ENCODE results near the gene MAPK8IP3.

The MAPK8IP3 gene

GRCh38 chr16:1667271-1667670 lies 38.7 kb upstream of the MAPK8IP3 start:
- H3K36me3 ChIP-seq (replicated peaks; ENCODE audit: low read depth, low read length): peaks cover 57% of the 10 kb centered on the region
- no peaks in the 10 kb centered on the region for H3K27me3 ChIP-seq (ENCODE audit: low read depth, low read length)
- no peaks in the 10 kb centered on the region for H4K20me1 ChIP-seq (ENCODE audit: insufficient read depth, low read length)
- H3K4me2 ChIP-seq (ENCODE audit: low read length): no peak overlapping the region
- no peak overlapping the region for H3K4me3 ChIP-seq (ENCODE audit: low read length)
- H3K79me2 ChIP-seq (ENCODE audit: low read length): no peaks in the 10 kb centered on the region
- no peak overlapping the region for H2AFZ ChIP-seq (ENCODE audit: low read depth, low read length)
- no peak overlapping the region for H3K27ac ChIP-seq (ENCODE audit: low read length)
- TF ChIP-seq, protein P1, sequence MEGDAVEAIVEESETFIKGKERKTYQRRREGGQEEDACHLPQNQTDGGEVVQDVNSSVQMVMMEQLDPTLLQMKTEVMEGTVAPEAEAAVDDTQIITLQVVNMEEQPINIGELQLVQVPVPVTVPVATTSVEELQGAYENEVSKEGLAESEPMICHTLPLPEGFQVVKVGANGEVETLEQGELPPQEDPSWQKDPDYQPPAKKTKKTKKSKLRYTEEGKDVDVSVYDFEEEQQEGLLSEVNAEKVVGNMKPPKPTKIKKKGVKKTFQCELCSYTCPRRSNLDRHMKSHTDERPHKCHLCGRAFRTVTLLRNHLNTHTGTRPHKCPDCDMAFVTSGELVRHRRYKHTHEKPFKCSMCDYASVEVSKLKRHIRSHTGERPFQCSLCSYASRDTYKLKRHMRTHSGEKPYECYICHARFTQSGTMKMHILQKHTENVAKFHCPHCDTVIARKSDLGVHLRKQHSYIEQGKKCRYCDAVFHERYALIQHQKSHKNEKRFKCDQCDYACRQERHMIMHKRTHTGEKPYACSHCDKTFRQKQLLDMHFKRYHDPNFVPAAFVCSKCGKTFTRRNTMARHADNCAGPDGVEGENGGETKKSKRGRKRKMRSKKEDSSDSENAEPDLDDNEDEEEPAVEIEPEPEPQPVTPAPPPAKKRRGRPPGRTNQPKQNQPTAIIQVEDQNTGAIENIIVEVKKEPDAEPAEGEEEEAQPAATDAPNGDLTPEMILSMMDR (IDR thresholded peaks at IDR 0.05; ENCODE audit: low read depth, low read length): no peak
- no peak for TF ChIP-seq EZH2phosphoT487 (IDR thresholded peaks at IDR 0.05; ENCODE audit: low read depth)
- no peaks in the 10 kb centered on the region for H3K4me1 ChIP-seq (ENCODE audit: low read length)
- H3K9ac ChIP-seq (ENCODE audit: low read length): no peak overlapping the region
- H3K9me3 ChIP-seq (ENCODE audit: insufficient read depth, low read length): no peaks in the 10 kb centered on the region

DNA sequence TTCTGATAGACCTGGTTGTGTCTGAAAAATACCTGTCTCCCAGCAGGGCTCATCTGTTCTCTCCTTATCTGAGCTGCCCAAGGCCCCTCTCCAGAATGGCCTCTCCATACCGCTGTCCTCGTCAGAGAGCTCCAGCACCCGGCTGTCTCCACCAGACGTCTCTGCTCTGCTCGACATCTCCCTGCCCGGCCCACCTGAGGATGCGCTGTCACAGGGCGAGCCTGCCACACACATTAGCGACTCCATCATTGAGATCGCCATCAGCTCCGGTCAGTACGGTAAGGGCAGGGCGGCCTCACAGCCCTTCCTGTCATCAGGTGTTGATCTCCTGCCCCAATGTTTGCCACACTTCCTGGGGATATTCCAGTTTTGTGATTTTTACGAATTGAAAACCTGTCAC lies 38.1 kb upstream of the MAPK8IP3 start:
- no peak overlapping the region for H3K4me3 ChIP-seq (ENCODE audit: low read length)
- no peak for TF ChIP-seq EZH2phosphoT487 (IDR thresholded peaks at IDR 0.05; ENCODE audit: low read depth)
- TF ChIP-seq, protein P1 (IDR thresholded peaks at IDR 0.05; ENCODE audit: low read depth, low read length): no peak
- no peaks in the 10 kb centered on the region for H3K9me3 ChIP-seq (ENCODE audit: insufficient read depth, low read length)
- no peaks in the 10 kb centered on the region for H3K4me1 ChIP-seq (ENCODE audit: low read length)
- no peaks in the 10 kb centered on the region for H3K79me2 ChIP-seq (ENCODE audit: low read length)
- H3K4me2 ChIP-seq (ENCODE audit: low read length): no peak overlapping the region
- no peak overlapping the region for H3K27ac ChIP-seq (ENCODE audit: low read length)
- no peaks in the 10 kb centered on the region for H3K27me3 ChIP-seq (ENCODE audit: low read depth, low read length)
- H3K9ac ChIP-seq (ENCODE audit: low read length): no peak overlapping the region
- no peaks in the 10 kb centered on the region for H4K20me1 ChIP-seq (ENCODE audit: insufficient read depth, low read length)
- no peak overlapping the region for H2AFZ ChIP-seq (ENCODE audit: low read depth, low read length)
- peaks cover 62% of the 10 kb centered on the region for H3K36me3 ChIP-seq (replicated peaks; ENCODE audit: low read depth, low read length)

DNA sequence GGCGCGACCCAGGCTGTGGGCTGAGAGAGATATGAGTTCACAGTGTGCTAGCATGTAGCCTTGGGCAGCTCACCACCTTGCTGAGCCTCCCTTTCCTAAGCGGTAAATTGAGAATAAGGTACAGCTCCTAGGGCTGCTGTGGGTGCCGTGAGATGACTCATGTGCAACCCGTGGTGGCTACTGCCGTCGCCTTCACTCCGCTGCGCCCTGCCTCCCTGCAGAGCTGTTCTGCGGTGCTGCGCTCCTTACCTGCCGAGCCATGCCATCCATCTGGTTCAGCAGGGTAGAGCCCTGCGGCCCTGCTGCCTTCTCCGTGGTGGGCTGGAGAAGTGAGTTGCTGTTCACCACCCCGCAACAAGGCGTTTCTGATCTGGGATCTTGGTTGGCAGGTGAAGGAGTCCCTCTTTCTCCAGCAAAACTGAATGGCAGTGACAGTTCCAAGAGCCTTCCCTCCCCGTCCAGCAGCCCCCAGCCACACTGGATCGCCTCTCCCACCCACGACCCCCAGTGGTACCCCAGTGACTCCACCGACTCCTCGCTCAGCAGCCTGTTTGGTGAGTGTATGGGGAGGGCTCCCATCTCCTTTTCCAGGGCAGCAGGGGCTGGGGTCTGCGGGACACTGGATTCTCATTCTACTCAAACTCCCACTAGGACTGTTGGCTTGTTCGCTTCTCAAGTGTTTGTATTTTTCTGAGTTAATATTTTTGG lies 37.2 kb upstream of the MAPK8IP3 start:
- no peak overlapping the region for H3K4me2 ChIP-seq (ENCODE audit: low read length)
- peaks cover 59% of the 10 kb centered on the region for H3K36me3 ChIP-seq (replicated peaks; ENCODE audit: low read depth, low read length)
- no peak overlapping the region for H3K27ac ChIP-seq (ENCODE audit: low read length)
- TF ChIP-seq, protein P1 (IDR thresholded peaks at IDR 0.05; ENCODE audit: low read depth, low read length): no peak
- no peak for TF ChIP-seq EZH2phosphoT487 (IDR thresholded peaks at IDR 0.05; ENCODE audit: low read depth)
- no peaks in the 10 kb centered on the region for H3K9me3 ChIP-seq (ENCODE audit: insufficient read depth, low read length)
- H2AFZ ChIP-seq (ENCODE audit: low read depth, low read length): no peak overlapping the region
- H3K9ac ChIP-seq (ENCODE audit: low read length): no peak overlapping the region
- no peaks in the 10 kb centered on the region for H3K27me3 ChIP-seq (ENCODE audit: low read depth, low read length)
- no peaks in the 10 kb centered on the region for H3K4me1 ChIP-seq (ENCODE audit: low read length)
- H4K20me1 ChIP-seq (ENCODE audit: insufficient read depth, low read length): no peaks in the 10 kb centered on the region
- H3K4me3 ChIP-seq (ENCODE audit: low read length): no peak overlapping the region
- no peaks in the 10 kb centered on the region for H3K79me2 ChIP-seq (ENCODE audit: low read length)

DNA sequence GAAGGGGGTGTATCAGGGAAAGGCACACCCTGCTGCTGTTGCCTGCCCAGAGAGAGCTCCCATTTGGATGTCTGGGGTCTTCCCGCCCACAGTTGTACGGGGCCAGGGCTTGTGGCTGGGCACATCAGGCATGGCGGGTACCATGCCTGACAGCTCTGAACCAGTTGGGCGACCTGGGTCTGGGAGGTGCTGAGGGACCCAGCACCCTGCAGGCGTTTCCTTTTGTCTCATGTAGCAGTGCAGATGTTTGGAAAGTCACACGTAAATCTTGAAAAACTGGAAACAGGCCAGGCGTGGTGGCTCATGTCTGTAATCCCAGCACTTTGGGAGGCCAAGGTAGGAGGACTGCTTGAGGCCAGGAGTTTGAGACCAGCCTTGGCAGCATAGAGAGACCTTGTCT lies 36.3 kb upstream of the MAPK8IP3 start:
- no peak overlapping the region for H3K9ac ChIP-seq (ENCODE audit: low read length)
- H3K9me3 ChIP-seq (ENCODE audit: insufficient read depth, low read length): no peaks in the 10 kb centered on the region
- no peak overlapping the region for H2AFZ ChIP-seq (ENCODE audit: low read depth, low read length)
- no peaks in the 10 kb centered on the region for H3K79me2 ChIP-seq (ENCODE audit: low read length)
- TF ChIP-seq, protein P1 (IDR thresholded peaks at IDR 0.05; ENCODE audit: low read depth, low read length): no peak
- TF ChIP-seq EZH2phosphoT487 (IDR thresholded peaks at IDR 0.05; ENCODE audit: low read depth): no peak
- no peak overlapping the region for H3K27ac ChIP-seq (ENCODE audit: low read length)
- H3K4me2 ChIP-seq (ENCODE audit: low read length): no peak overlapping the region
- H3K4me1 ChIP-seq (ENCODE audit: low read length): no peaks in the 10 kb centered on the region
- no peaks in the 10 kb centered on the region for H3K27me3 ChIP-seq (ENCODE audit: low read depth, low read length)
- H3K36me3 ChIP-seq (replicated peaks; ENCODE audit: low read depth, low read length): peaks cover 65% of the 10 kb centered on the region
- H3K4me3 ChIP-seq (ENCODE audit: low read length): no peak overlapping the region
- H4K20me1 ChIP-seq (ENCODE audit: insufficient read depth, low read length): no peaks in the 10 kb centered on the region
